Upper lobe of right lung (tissue), 1 donor: ENCODE results near the gene LYZ. TPM values are rescaled to one million over a fixed set of nuclear protein-coding genes. Genes with fewer than 3 reads are reported as not detected.
A peak's percentile ranks its signal among the peaks of the same experiment; 100 is the strongest.

Experiments used
- ATAC-seq: fragments of 200-7000 bp; cut with Tn5 transposase; one replicate; pipeline ENCODE4 v1.9.1; 2020; ENCODE audit warnings: mild to moderate bottlenecking, moderate library complexity
- DNase-seq: peaks from one replicate; pipeline ENCODE4 v3.0.0-alpha.2; 2020
- H3K27ac ChIP-seq: fragments of 200-600 bp; one replicate; pipeline ENCODE4 v1.8.0; 2022
- H3K27me3 ChIP-seq: fragments of 200-600 bp; one replicate; pipeline ENCODE4 v1.8.0; 2022; ENCODE audit warnings: mild to moderate bottlenecking
- H3K36me3 ChIP-seq: fragments of 200-600 bp; one replicate; pipeline ENCODE4 v1.8.0; 2022
- H3K4me1 ChIP-seq: fragments of 200-600 bp; one replicate; pipeline ENCODE4 v1.8.0; 2022
- H3K4me3 ChIP-seq: fragments of 200-600 bp; one replicate; pipeline ENCODE4 v1.8.0; 2022; ENCODE audit warnings: mild to moderate bottlenecking
- H3K9me3 ChIP-seq: fragments of 200-600 bp; one replicate; pipeline ENCODE4 v1.8.0; 2022
- CTCF ChIP-seq: fragments of 200-600 bp; IDR thresholded peaks from one replicate; pipeline ENCODE4 v1.8.0; 2022; ENCODE audit warnings: antibody characterized with exemption
- intact Hi-C: fragments of 100-400 bp; cut with DNase I; formaldehyde crosslinking; loops from one replicate; pipeline ENCODE4 v1.11.0; 2022
- total RNA-seq: library from RNA; stranded (reverse); fragmentation: NEBNext Ultra II Directional; extraction: Animal tissue kit (Norgen Biotek cat#: 25700); gene quantifications from one replicate; pipeline ENCODE4 v1.2.1, GENCODE V29; 2021
- donor health status: DM: no; HTN: yes; CAD: no; lungs with severe emphysema.

The LYZ gene
- total RNA-seq, 1 donor from 2014 or later = 1,056 TPM

GRCh38 chr12:69330475-69331473, 17.4 kb upstream of the LYZ start:
- no peak for TF ChIP-seq CTCF
- Histone ChIP-seq H3K9me3 (no peaks in the 10 kb centered on the region), H3K4me1 (peaks cover 16% of the 10 kb centered on the region), H3K36me3 (no peaks in the 10 kb centered on the region), H3K4me3 (peak overlapping the region; percentile 55), H3K27ac (peak overlapping the region; percentile 87), H3K27me3 (no peaks in the 10 kb centered on the region)
- intact Hi-C loops = no loop called here
- ATAC-seq (peak; percentile 78), DNase-seq (peak; percentile 70)

- peak; percentile 60 for ATAC-seq
- no peak for DNase-seq
- Histone ChIP-seq H3K4me1 (peaks cover 16% of the 10 kb centered on the region), H3K27ac (peak overlapping the region; percentile 87), H3K9me3 (no peaks in the 10 kb centered on the region), H3K4me3 (peak overlapping the region; percentile 55), H3K36me3 (no peaks in the 10 kb centered on the region), H3K27me3 (no peaks in the 10 kb centered on the region)
- no peak for TF ChIP-seq CTCF
- intact Hi-C loops = no loop called here
Measured at GRCh38 chr12:69331519-69331908, 16.7 kb upstream of the LYZ start.

- Histone ChIP-seq H3K36me3 (no peaks in the 10 kb centered on the region), H3K4me1 (peaks cover 22% of the 10 kb centered on the region), H3K9me3 (no peaks in the 10 kb centered on the region), H3K4me3 (peak overlapping the region; percentile 55), H3K27ac (peak overlapping the region; percentile 87), H3K27me3 (no peaks in the 10 kb centered on the region)
- peak; percentile 43 for ATAC-seq
- DNase-seq = peak; percentile 65
- intact Hi-C loops = no loop called here
- TF ChIP-seq CTCF = no peak
Measured at GRCh38 chr12:69331909-69332684, 16.1 kb upstream of the LYZ start.

- no peak for ATAC-seq
- no peak overlapping the region for H3K27ac ChIP-seq
- H3K27me3 ChIP-seq = no peaks in the 10 kb centered on the region
- H3K4me3 ChIP-seq = no peak overlapping the region
- intact Hi-C loops = no loop called here
- H3K36me3 ChIP-seq = no peaks in the 10 kb centered on the region
- H3K9me3 ChIP-seq = no peaks in the 10 kb centered on the region
- DNase-seq = no peak
- peaks cover 27% of the 10 kb centered on the region for H3K4me1 ChIP-seq
- TF ChIP-seq CTCF = no peak
Measured at GRCh38 chr12:69332815-69333358, 15.3 kb upstream of the LYZ start.

GRCh38 chr12:69334158-69334557, 14.0 kb upstream of the LYZ start:
- Histone ChIP-seq H3K9me3 (no peaks in the 10 kb centered on the region), H3K4me1 (peaks cover 35% of the 10 kb centered on the region), H3K27me3 (no peaks in the 10 kb centered on the region), H3K36me3 (no peaks in the 10 kb centered on the region), H3K4me3 (no peak overlapping the region), H3K27ac (no peak overlapping the region)
- ATAC-seq = no peak
- TF ChIP-seq CTCF = no peak
- DNase-seq = no peak
- intact Hi-C loops = no loop called here
